Neural cell (in vitro differentiated cells): ENCODE measurements around the gene CYP2W1.
"Not testable (repeated sequence)": the region's sequence is repeated elsewhere in the genome, so short reads cannot be mapped to it uniquely, and the experiment has no call there.

Experiments used
- CTCF ChIP-seq: fragments of 450-650 bp; IDR thresholded peaks from 2 replicates; pipeline ENCODE4 v1.5.1; 2014; ENCODE audit warnings: antibody characterized with exemption, mild to moderate bottlenecking, moderate library complexity; ENCODE audit not compliant: poor library complexity, severe bottlenecking
- EZH2 ChIP-seq: fragments of 200-600, 300-800 bp; shearing (Covaris generic), sonication (generic); IDR thresholded peaks from 2 replicates; pipeline ENCODE4 v1.6.1; 2014; ENCODE audit warnings: antibody characterized with exemption, low read length, borderline replicate concordance, mild to moderate bottlenecking; ENCODE audit not compliant: insufficient read depth, poor library complexity, severe bottlenecking
- REST ChIP-seq: IDR thresholded peaks from 2 replicates; pipeline ENCODE4 v1.6.1; 2012; ENCODE audit warnings: borderline replicate concordance

GRCh38 chr7:1036164-1036928 is 53.4 kb downstream of the CYP2W1 start:
- TF ChIP-seq CTCF, REST, EZH2: not testable (repeated sequence)
